NCI-H524 treated with DMSO at 0.1 percent for 48 hours (cell line): ENCODE data around the gene KCNJ8.
"Not testable (repeated sequence)": the region's sequence is repeated elsewhere in the genome, so short reads cannot be mapped to it uniquely, and the experiment has no call there.

Experiments
- DNase-seq: peaks from one replicate; lab custom pipeline; 2025; lab: John Stamatoyannopoulos, UW

Gene KCNJ8

DNA sequence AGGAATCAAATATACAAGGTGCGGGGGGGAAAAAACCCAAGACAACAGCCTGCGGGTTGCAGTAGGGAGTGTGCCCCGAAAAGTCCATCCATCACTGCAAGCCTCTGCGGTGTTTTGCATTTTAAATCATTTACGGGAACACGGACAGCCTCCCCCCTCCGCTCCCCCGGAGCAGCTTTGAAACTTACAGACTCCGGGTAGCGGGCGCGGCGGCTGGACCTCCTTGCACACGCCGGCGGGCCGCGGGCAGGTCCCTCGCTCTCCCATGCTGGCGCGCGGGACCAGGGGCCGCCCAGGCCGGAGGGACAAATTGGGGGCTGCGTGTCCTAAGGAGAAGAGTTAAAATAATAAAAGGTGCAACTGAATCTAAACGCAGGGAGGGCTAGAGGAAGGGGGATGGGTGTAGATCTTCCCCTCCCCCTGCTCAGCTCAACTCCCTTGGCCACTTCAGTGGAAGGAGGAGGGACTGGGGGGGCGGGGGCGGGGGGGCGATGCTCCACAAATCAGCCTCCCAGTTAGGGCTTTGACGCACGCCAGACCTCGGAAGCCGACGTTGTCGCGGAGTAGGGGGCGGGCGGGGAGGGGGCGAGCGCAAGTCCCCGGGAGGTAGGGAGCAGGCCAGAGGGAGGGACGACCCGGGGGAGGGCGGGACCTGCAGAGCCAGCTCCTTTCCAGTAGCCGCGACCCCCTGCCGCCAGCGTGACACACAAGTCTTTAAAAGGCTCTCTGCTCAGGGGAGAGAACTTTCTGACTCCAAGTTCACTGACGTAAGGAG lies at the start of gene KCNJ8:
Gene KCNJ8, minus strand, starts transcription at position 349 of the 775 bp plus-strand sequence. CDS start 1,090 bp downstream, outside the sequence.
- DNase-seq, result peak; percentile 44

GRCh38 chr12:21823581-21823980 lies 49.1 kb upstream of the KCNJ8 start:
- DNase-seq, result no peak

DNA sequence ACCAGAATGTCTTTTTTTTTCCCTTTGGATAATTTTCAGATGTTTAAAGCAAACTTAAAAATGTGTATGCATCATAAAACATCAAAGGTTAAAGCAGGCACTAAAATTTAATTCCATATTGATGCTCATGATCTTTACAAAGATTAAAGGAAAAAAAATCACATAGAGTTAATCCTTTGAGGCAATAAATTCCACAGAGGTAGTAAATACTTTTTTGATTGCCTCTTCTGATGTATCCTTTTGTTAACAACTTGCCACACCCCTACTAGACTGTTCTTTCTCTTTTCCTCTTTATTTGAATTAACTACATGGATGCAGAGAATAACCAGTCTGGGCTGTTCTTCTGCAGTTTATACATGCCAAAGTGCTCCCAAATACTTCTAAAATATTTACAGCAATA lies 45.2 kb upstream of the KCNJ8 start:
- no peak for DNase-seq

- no peak for DNase-seq
These were observed 44.7 kb upstream of the KCNJ8 start for GRCh38 chr12:21819236-21819635.

DNA sequence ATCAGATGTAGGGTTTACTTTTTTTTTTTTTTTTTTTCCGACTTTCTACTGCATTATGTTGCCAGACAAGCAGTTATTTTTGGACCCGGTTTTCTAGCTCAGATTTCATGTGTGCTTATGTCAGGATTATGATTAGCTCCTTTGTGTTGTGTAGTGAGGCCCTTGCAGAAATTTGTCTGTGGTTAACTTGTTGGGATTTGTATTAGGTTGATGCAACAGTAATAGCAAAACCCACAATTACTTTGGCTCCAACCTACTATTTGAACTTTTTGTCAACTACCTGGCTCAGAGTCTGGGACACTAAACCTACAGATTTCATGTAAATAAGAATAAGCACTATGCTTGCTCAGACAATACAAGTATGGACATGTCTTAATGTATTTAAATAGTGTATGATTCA lies 44.1 kb upstream of the KCNJ8 start:
- DNase-seq, result no peak

DNA sequence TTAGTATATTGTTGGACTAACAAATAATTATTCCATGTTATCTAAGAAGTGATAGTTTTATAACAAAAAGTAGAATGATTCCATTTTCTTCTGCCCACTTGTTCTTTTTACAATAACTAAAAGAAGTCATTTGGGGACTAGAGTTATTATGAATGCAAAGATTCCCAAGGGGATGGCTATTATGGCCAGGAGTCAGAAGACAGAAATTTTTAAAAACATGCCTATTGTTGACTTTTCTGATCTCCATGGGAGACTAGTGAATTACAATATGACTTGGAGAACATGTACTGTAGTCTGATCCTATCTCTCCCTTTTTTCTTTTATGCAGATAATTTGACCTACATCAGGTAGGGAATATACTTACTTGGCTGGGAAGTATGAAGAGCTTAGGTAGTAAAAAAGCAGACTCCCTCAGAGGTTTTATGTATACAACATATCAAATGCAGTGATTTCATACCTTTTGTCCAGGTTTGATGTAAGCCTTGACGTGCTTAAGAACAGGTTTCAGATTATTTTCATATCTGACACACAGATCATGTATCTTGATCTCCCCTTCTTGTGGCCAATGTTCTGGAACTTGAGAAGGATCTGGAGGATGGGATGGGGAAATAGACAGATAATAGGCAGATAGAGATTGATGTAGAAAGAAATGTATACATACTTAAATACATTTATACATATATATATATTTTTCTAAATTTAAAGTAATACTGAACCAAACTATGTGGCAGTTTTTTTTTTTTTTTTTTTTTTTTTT lies 41.0 kb upstream of the KCNJ8 start:
- DNase-seq, result no peak

DNA sequence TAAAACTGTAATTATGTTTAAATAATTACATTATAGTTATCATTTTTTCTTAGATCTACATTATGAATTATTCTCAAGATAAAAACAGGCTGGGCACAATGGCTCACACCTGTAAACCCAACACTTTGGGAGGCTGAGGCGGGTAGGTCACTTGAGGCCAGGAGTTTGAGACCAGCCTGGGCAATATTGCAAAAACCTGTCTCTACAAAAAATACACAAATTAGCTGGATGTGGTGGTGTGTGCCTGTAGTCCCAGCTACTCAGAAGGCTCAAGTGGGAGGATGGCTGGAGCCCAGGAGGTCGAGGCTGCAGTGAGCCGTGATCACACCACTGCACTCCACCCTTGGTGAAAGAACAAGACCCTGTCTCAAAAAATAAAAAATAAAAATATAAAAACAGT lies 40.3 kb upstream of the KCNJ8 start:
- DNase-seq, result no peak

DNA sequence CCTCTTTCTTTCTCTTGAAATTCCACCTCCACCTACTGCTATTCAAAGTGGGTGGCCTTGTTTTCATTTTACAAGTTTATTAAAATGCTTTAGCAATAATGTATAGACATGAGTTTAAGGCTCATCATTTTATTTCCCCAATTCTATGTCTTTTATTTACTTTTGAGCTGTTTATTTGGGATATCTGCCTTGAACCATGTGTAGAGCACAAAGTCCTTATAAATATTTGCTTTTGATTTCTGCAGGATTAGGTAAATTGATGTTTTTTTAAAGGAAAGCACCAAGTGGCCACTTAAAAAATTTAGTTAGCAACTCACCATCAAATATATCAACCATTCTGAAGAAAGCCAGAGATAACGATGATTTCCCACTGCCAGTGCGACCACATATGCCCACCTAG lies 39.8 kb upstream of the KCNJ8 start:
- no peak for DNase-seq

- DNase-seq, result no peak
These were observed 39.2 kb upstream of the KCNJ8 start for GRCh38 chr12:21813751-21814150.

- DNase-seq, result no peak
These were observed 38.6 kb upstream of the KCNJ8 start for GRCh38 chr12:21813125-21813524.

GRCh38 chr12:21812340-21812739 lies 37.8 kb upstream of the KCNJ8 start:
- DNase-seq, result not testable (repeated sequence)

DNA sequence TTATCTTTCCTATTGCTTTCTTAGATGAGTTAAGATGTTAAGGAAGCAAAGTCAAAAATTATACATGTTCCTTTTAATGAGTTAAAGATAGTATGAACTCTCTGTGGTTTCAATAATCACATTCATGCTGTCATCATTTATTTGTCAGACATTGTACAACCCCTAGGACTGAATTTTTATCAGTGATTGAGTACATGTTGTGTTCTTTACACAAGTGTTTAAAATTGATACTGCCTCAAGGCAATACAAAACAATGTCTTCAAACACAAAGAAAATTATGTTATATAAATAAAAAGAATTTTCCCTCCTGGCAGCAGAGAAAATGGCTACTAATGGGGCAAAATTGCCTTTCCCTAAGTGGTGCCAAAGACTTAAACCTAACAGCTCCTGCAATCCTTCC lies 34.6 kb upstream of the KCNJ8 start:
- DNase-seq, result no peak

- no peak for DNase-seq
These were observed 31.7 kb upstream of the KCNJ8 start for GRCh38 chr12:21806255-21806654.

GRCh38 chr12:21801522-21802288 lies 27.2 kb upstream of the KCNJ8 start:
- DNase-seq, result no peak

DNA sequence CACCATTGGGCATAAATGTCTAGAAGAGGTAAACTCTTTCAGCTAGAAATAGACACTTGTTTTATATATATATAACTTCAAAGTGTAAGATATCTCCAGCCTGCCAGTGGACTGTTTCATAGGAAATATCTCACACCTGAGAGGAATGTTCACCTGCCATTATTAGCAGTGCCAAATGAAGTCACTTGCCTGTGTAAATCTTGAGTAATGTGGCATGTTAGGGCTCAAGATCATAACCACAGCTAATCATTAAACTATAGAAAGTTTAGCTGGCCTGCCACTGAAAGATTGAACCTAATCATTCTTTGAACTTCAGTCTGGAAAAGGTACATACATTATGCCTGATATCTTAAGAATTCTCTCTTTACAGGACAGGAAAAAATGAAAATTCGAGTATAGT lies 25.5 kb upstream of the KCNJ8 start:
- no peak for DNase-seq

- DNase-seq, result no peak
These were observed 23.0 kb upstream of the KCNJ8 start for GRCh38 chr12:21797539-21797938.

- DNase-seq, result no peak
These were observed 21.3 kb upstream of the KCNJ8 start for GRCh38 chr12:21795648-21796328.

- DNase-seq, result not testable (repeated sequence)
These were observed 20.5 kb upstream of the KCNJ8 start for GRCh38 chr12:21794807-21795595.

DNA sequence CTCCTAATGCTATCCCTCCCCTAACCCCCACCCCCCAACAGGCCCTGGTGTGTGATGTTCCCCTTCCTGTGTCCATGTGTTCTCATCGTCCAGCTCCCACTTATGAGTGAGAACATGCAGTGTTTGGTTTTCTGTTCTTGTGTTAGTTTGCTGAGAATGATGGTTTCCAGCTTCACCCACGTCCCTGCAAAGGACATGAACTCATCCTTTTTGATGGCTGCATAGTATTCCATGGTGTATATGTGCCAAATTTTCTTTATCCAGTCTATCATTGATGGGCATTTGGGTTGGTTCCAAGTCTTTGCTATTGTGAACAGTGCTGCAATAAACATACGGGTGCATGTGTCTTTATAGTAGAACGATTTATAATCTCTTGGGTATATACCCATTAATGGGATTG lies 15.2 kb upstream of the KCNJ8 start:
- not testable (repeated sequence) for DNase-seq

DNA sequence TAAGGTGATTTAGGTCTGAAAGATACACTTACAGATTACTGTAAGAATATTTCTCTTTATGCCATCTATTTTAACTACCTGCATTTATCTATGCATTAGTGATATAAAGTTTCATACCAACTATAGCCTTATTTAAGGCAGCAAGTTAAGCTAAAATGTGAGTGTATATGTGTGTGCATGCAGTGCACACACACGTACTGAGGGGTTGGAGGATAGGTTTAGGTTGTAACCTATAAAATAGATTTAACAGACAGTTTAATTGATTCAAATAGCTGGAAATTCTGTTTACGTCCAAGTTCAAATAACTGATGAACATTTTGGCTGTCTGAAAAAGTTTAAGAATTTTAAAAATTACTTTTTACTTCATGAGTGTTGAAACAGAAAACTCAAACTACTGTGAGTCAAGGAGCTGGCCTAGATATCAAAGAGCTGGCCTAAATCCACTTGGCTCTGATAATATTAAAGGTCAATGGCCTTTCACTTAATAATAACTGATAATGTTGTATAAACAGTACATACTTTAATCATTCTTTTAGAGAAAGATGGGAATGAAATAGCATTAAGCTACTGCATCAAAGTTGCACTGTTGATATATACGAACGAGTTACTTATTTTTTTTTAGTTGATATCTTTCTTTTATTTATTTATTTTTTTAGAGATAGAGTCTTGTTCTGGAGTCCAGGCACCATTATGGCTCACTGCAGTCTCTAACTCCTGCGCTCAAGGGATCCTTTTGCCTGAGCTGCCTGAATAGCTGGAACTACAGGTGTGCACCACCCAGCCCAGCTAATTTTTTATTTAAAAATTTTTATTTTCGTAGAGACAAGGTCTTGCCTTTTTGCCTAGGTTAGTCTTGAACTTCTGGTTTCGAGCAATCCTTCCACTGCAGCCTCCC lies 13.8 kb upstream of the KCNJ8 start:
- DNase-seq, result no peak
